ENCODE measurements around the gene ZNF415.
"Not testable (repeated sequence)": the region's sequence is repeated elsewhere in the genome, so short reads cannot be mapped to it uniquely, and the experiment has no call there.

Gene ZNF415

DNA sequence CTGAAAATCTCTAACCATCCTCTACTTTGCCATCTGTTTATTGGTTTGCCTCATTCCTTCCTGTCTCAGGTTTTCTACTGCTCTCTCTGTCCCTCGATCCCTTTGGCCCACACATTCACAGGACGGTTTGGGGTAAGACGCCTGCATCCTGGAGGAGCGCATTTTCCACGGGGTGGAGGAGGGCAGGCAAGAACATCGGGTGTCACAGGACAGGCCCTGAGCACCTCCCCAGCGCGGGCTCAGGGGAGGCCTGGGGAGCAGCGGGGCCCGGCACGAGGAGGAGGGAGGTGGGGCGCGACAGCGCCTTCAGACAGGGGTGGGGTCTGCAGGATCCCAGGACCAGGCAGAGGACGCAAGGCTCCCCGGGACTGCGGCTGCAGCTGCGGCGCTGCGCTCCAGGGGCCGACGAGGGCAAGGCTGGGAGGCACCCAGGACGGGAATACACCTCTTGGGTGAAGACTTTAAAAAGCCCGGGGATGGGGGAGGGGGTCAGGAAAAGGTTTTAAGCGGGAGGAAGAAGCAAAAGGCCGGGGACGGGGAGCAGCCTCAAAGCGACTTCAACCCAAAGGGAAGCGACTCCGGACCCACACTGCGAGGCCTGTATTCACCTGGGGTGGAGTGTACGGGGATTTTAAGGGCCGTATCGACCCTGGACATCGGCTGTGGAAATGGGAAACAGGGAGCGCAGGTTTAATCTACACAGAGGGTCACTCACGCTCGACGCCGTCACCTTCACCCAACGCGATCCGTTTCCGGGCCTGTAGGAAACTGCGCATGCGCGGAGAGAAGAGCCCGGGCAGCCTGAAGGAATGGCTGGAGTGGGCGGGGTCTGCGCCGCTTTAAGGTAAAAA, at the start of gene ZNF415:
TSS of gene ZNF415 (minus strand) at position 770 of the 851 bp plus-strand sequence. CDS start 10,234 bp downstream, outside the sequence.
- peak; percentile 51 for DNase-seq (ENCODE audit: low spot score)

DNA sequence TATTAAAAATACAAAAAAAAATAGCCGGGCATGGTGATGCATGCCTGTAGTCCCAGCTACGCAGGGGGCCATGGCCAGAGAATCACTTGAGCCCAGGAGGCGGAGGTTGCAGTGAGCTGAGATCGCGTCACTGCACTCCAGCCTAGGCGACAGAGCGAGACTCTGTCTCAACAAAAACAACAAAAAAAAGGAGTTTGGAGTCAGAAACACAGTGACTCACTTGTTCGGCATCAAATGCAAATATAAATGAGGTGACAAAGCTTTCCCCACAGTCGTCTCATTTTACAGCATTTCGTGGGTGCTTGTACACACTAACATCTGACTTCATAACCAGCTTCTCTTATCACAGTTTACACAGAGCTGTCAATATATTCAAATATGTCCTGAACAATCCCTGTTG, 49.5 kb upstream of the ZNF415 start:
- no peak for DNase-seq (ENCODE audit: low spot score)

GRCh38 chr19:53177986-53178385, 45.3 kb upstream of the ZNF415 start:
- no peak for DNase-seq (ENCODE audit: low spot score)

DNA sequence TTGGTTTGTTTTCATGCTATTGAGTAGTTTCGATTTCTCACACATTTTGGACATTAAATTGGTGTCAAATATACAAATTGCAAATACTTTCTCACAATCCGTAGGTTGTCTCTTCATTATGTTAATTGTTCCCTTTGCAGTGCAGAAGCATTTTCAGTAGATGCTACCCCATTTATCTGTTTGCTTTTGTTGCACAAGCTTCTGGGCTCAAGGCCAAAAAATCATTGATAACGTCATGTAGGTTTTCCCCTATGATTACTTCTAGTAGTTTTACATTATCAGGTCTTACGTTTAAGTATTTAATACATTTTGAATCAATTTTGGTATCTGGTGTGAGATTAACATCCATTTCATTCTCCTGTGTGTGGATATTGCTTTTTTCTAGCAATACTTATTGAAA, 40.2 kb upstream of the ZNF415 start:
- DNase-seq (ENCODE audit: low spot score): no peak

DNA sequence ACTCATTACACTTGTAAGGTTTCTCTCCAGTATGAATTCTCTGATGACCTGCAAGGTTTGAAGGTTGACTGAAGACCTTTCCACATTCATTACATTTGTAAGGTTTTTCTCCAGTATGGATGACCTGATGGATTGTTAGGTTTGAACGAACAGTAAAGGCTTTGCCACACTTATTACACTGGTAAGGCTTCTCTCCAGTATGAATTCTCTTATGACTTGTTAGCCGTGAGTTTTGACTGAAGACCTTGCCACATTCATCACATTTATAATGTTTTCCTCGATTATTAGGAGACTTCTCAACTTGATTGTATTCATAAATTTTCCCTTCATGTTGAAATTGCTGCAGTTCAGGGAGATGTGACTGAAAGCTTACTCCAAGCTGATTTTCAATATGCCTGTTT, 33.0 kb upstream of the ZNF415 start:
- no peak for DNase-seq (ENCODE audit: low spot score)

- no peak for DNase-seq (ENCODE audit: low spot score)
Observed at GRCh38 chr19:53161123-53161522, 28.4 kb upstream of the ZNF415 start.

- DNase-seq (ENCODE audit: low spot score): no peak
Observed at GRCh38 chr19:53160350-53160749, 27.6 kb upstream of the ZNF415 start.

GRCh38 chr19:53158119-53158656, 25.5 kb upstream of the ZNF415 start:
- peak; percentile 14 for DNase-seq (ENCODE audit: low spot score)

- DNase-seq (ENCODE audit: low spot score): no peak
Observed at GRCh38 chr19:53157626-53158025, 24.9 kb upstream of the ZNF415 start.

DNA sequence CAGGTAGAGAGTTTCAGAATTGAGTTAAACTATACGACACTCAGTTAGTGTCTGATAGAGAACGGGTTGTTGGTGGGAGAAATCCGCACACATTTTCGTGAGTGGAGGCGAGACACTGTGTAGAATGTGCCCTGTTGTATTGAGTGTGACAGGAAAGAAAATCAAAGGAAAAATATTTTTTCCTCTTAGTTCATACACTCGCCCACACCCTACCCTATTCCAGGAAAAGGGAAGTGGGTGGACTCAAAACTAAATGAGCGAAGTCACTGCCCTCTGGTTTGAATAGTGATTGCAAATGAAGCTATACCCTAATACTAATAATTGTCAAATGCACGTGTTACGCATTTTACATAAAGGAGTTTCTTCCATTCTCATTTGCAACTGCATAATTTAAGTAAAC, 24.1 kb upstream of the ZNF415 start:
- no peak for DNase-seq (ENCODE audit: low spot score)

DNA sequence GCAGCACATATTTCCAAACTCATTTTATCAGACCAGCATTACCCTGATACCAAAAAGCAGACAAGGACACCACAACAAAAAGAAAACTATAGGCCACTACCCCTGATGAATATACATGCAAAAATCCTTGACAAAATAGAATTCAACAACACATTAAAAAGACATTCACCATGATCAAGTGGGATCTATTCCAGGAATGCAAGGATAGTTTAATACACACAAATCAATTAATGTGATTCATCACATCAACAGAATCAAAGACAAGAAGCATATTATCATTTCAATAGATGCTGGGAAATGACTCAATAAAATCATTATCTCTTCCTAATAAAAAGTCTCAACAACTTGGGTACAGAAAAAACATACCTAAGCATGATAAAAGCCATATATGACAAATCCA, 14.9 kb upstream of the ZNF415 start:
- no peak for DNase-seq (ENCODE audit: low spot score)

- DNase-seq (ENCODE audit: low spot score): no peak
Observed at GRCh38 chr19:53140351-53140750, 7.6 kb upstream of the ZNF415 start.

DNA sequence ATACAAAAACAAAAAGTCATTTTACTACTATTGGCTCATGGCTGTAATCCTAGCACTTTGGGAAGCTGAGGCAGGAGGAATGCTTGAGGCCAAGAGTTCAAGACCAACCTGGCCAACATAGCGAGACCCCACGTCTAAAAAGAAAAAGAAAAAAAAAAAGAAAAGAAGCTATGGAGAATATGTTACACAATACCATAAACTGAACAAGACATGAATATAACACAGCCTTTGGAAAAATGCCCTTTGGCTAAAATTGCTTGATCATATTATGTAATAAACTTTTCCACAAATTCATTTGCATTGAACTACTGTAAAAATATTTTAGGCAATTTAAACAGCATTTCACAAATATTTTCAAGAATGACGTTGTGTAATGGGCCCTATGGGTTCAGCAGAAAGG, 3.7 kb upstream of the ZNF415 start:
- no peak for DNase-seq (ENCODE audit: low spot score)

DNA sequence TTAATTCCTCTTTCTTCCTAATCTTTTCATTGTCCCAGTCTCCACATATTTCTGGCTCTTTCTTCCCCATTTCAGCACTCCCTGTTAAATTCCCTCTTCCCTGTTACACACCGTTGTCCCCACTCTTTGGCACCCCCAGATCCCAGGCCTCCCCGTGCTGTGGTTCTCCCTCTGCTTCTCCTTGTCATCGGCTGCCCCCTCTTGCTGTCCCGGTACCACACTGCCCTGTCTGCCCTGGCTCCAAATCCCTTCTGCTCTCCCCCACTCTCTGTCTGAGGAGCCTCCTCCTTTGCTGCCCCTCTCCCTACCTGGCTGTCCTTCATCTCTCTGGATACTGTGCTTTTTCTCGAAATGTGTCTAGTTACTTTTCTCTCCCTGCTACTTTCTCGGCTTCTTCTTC, 983 bp downstream of the ZNF415 start:
- DNase-seq (ENCODE audit: low spot score): no peak

DNA sequence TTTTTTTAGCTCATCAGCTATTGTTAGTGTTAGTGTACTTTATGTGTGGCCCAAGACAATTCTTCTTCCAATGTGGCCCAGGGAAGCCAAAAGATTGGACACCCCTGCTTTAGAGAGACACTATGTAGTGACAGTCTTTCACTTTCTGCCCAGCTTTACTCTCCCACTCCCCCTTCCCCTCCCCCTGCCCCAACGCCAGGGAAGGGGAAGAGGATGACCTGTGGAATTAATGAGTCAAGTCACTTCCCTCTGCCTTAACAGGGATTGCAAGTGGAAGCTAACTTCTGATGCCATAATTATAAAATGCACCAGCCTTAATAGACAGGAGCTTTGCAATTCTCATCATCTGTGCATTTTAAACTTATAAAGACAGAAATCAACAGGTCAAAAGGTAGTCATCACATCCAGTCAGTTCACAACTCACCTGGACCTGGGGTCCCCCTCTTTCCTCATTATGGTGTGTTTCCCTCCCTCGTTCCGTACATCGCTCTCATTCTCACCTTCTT, 1.6 kb downstream of the ZNF415 start:
- DNase-seq (ENCODE audit: low spot score): no peak

DNA sequence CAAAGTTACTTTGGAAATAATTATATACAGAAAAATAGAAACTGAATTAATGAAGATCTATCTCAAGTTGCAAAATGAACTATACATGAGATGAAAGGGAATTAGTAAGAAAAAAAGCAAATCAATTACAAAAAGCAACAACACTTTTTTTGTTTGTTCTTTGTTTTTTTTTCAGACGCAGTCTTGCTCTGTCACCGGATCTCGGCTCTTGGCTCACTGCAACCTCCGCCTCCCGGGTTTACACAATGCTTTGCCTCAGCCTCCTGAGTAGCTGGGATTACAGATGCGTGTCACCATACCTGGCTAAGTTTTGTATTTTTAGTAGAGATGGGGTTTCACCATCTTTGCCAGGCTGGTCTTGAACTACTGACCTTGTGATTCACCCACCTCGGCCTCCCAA, 2.2 kb downstream of the ZNF415 start:
- no peak for DNase-seq (ENCODE audit: low spot score)

DNA sequence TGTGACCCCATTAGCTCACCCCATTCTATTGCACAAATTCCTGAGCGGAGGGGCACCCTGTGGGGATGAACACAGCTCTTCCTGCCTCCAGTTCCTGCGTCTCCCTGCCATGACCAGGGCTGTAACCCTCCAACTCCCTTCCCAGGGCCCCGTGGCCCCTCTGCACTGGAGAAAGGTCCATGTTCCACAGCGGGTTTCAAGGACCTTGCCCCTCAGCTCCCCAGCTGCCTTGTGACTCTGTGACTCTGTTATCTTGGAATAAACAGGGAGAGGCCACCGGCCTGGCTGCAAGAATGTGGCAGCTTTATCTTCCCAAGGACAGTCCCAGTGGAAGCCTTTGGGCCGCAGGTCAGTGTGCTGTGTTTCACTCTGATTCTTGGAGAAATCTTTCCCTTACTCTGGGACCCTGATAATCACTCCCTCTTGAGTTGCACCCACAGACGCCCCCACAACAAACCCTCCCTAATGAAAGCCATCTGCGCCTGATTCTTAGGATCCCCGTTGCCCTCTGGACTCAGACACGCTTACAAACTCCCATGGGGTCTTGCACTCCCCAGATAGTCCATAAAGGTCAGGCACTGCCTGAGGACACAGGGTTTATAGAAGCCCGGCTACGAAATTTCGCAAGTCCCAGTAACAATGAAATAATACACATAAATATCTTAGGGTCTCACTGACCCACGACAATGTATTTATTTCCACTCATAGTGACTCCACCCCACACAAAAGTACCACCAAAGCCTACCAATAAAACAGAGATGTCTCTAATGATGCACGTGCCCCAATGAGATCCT, 5.8 kb downstream of the ZNF415 start:
- DNase-seq (ENCODE audit: low spot score): not testable (repeated sequence)

DNA sequence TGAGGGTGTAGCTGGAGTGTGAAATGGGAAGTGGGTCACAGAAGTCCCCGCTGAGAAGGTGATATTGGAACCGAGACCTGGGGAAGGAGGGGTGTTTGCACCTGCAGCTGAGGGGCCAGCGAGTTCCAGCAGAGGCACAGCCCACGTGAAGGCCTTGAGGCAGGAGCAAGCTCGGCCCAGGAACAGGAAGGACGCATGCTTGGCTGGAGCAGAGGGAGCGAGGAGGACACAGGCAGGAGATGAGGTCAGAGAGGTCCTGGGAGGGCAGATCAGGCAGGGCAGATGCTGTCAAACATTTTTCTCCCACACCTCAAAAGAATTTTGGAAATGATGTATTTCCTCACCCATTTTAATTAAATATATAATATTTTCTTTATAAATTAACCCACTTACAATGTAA, 9.3 kb downstream of the ZNF415 start:
- no peak for DNase-seq (ENCODE audit: low spot score)

GRCh38 chr19:53112286-53112685, 20.4 kb downstream of the ZNF415 start:
- no peak for DNase-seq (ENCODE audit: low spot score)

- no peak for DNase-seq (ENCODE audit: low spot score)
Observed at GRCh38 chr19:53109527-53109926, 23.2 kb downstream of the ZNF415 start.

DNA sequence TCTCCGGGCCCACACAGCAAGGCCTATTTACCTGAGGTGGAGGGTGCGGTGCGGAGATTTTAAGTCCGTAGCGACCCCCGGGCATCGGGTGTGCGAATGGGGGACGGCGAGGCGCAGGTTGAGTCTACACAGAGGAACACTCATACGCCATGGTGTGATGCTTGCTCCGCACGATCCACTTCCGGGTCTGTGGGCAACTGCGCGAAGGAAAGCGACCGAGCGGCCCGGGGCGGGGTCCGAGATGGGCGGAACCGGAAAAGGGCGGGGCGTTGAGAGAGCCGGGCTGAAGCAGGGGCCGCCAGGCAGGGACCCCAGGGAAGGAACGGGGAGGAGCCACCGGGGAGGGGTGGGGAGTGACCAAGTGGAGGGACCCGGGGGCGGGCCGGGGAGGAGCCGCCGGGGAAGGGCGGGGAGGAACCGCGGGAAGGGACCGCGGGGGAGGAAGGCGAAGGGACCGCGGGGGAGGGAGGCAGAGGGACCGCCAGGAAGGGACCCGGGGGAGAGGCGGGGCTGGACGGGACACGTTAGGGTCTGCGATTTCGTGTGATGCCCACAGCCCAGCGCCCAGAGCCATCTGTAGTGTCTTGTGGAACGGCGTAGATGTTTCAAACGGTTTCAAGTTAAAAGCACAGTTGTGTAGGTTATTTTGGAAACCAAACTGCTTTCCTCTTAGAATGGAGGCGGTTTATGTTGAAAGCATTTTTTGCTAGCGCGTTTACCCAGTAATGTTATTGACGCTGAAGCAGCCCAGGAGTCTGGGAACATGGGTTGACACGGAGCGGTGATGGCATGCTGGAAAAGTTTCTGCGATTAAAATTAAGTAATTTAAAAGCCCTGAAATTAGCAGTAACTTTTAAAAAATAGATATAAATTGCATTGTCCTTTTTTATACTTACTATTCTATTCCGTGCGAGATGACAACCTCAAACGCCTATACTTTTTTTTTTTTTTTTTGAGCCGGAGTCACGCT, 29.2 kb downstream of the ZNF415 start, which contains the start of gene ZNF160:
TSS of gene ZNF160 (minus strand) at position 189 of the 970 bp plus-strand sequence. CDS start 17,146 bp downstream, outside the sequence.
- peak; percentile 99 for DNase-seq (ENCODE audit: low spot score)
